HG03432 (cell line): Measurements from ENCODE around the gene GCNT4.

Experiments
- ATAC-seq: cut with Tn5 transposase; IDR thresholded peaks from one replicate; pipeline ENCODE4 v1.9.1; 2021; ENCODE audit warnings: mild to moderate bottlenecking, moderate library complexity; ENCODE audit not compliant: unreplicated experiment

GCNT4 gene

DNA sequence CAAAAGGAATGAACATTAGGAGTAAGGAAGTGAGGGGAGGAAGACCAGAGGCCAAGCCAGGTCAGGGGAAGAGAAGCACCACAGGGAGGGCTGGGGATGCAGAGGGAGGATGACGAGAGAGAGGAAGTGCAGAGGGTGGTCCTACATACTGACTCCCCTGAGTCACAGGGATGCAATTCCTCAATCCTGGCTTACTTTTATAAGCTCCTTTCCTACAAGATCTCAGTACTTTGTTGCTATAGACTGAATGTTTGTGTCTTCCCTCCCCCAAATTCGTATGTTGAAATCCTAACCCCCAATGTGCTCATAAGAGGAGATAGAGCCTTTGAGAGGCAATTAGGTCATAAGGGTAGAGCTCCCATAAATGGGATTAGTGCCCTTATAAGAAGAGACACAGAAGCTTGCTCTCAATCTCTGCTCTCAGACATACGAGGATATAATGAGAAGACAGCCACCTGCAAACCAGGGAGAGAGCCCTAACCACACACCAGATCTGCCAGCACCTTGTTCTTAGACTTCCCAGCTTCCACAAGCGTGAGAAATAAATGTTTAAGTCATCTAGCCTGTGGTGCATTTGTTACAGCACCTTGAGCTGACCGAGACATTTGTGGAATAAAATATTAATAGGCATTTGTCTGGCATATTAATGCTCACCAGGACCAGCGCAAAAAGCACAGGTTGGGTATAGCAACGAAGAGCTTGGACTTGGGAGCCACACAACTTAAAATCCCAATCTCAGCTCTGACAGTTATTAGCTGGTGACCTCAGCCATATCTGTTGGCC, 33.4 kb downstream of the GCNT4 start:
- ATAC-seq, result no peak

DNA sequence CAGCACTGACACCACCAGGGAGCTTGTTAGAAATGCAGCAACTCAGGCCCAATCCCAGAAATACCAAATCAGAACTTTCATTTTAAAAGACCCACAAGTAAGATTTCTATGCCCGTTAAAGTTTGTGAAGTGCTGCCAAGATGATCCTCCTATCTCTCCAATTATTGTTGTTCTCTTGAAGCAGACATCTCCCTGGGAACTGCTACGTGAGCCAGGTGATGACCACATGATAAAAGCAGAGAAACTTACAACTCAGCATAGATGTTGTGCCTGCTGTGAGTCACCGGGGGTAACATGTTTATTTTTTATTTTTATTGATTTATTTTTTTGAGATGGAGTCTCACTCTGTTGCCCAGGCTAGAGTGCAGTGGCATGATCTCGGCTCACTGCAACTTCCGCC, 34.4 kb downstream of the GCNT4 start:
- no peak for ATAC-seq

DNA sequence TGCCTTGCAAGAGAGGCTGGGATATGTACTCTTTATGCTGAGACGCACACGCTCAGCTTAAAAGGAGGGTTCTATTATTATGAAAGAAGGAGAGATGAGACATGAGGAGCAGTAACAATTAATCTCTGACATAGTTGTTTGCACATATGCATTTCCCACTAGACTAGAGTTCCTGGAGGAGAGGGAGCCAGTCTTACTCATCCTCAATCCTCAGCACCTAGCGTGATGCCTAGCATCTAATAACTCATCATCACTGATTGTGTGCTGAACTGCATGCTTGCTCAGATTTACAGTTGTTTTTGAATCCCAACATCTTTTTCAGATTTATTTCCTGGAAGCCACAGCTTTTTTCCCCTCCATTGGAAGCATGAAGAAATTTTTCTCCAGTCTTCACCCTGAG, 35.5 kb downstream of the GCNT4 start:
- ATAC-seq, result no peak

DNA sequence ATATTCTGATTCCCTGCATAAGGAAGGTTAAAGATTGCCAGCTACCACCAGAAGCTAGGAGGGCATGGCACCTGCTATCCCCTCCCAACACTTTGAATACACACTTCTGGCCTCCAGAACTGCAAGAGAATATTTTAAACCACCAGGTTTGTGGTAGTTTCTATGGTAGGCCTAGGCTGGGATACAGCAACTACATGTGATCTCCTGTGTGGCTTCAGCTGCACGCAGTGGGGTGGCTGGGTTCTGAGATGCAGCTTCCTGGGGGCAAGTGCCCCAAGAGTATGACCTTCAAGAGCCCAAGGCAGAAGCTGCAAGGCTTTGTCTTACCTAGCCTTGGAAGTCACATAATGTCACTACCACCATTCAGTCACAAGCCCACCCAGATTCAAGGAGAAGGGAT, 39.6 kb downstream of the GCNT4 start:
- no peak for ATAC-seq

DNA sequence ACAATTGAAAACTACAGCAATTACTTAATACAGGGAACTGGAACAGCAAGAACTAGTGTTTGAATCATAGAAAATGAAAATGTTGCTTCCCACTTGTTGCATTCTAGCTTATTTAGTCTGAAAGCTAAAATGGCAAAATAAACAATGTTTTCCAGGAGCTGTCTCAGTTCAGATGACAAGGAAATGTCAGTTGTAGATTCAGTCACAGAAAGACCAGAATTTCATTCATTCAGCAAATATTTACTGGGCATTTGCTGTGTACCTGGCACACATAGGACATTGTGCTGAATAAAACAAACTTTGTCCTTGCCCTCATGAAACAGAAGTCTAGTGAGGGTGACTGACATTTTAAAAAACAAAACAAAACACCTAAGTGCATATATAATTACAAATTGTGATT, 41.5 kb downstream of the GCNT4 start:
- no peak for ATAC-seq

DNA sequence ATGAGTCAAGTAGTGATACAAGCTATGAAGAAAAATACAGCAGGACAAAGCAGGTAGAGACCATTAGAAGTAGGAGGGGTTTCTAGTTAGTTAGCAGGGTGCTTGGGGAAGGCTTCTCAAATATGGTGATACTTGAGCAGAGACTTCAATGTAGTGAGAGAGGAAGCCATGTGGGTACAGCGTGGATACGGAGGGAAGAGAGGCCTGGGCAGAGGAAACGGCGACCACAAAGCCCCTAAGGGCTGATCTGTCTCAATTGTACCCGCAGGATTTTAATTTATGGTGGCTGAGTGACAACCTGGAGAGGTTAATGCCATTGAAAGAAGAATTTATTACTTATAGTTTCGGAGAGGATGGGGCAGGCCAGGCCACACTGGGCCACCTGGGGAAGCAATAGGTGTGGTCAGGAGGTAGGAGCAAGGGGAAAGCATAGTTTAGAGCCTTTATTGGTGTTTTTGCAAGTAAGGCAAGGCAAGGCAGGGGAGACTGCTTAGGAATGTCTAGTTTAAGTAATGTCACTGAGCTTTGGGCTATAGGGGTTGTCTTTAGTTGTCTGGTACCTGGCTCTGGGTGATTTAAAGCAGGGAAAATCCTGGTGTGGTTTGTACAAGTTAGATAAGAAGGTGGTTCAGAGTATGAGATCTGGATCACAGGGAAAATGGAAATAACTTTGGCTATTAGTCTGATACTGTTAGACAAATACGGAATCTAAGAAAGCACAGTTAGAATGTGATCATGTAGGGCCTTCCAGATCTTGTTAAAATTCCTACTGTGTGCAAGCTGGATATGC, 42.6 kb downstream of the GCNT4 start:
- ATAC-seq, result no peak

DNA sequence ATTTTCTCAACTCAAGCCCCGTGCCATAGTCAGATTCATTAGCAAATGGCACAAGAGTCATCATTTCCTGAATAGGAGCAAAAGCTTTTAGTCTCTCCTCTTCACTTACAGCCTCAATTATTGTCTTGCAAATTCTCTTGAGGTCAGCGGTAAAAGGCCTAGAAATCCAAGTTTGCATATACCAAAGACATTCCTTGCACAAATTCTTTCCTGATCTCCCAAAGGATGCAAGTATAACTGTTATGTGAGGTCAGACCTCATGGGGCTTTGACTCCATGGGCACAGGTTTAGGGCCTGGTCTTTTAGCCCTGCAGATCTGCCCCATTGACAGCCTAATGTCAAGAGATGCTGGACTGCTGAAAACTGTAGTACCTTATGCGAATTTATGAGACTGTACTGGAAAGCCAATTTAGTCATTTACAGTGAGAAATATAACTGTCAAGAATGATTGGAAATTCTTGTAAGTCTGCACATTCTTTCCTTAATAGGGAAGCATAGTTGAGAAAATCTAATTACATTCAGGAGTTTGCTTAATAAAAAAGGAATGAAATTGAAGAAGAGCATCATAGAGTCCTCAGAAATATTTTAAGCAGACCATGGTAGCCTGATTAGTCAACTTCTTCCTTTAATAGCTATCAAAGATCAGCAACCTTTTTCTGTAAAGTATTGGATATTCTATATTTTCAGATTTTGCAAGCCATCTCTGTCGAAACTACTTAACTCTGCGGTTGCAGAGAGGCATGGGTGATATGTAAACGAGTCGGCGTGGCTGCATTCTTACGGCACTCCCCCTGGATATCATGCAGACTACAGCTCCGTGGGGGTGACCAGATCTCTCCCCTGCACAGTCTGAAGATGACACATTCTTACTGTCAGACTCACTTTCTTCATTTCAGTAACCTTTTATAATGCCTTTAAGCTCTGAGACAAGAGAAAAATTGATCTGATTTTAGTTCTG, 45.2 kb downstream of the GCNT4 start:
- no peak for ATAC-seq

DNA sequence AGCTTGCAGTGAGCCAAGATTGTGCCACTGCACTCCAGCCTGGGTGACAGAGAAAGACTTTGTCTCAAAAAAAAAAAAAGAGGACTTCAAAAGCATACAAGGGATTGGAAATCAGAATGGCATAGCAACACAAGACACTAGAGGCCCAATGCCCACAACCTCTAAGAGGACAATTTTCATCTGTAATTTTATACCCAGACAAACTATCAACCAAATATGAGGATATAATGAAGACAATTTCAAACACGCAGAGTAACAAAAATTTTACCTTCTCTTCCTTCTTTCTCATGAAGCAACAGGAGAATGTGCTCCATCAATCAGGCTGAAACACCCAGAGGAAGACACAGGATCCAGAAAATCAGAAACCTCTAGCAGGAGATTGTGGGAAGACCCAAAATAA, 46.8 kb downstream of the GCNT4 start:
- no peak for ATAC-seq
